ENCODE data around the gene FBXL7. TPM values are rescaled to one million over a fixed set of nuclear protein-coding genes. Genes with fewer than 3 reads are reported as not detected.

Gene FBXL7
- total and polyA plus RNA-seq, 9 of the 15 experiments (the other 6 are each of a cell fraction or from before 2014, with no cell fraction given) = 0.04 to 0.08 TPM; not detected in 7

DNA sequence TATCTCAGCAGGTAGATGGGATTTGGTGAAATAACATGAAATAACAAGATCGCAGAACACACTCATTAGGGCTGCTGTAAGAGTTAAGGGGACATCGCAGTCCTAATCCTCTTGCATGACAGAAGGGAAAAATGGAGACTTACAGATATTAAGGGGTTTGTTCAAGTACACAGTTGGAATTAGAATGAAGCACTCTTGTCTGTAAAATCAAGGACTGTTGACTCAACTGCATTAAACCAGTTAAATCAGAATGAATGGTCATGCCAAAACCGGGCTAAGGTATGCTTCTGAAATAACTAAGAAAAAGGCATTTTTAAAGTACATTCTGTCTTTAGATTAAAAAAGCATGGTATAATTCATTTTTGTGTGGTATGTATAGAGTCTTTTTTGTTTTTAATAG lies 95.9 kb downstream of the FBXL7 start:
- no TSS peak for BruUV-seq (replicated peaks)

More for the DNA sequence above, 95.9 kb downstream of the FBXL7 start:
- WGBS (ENCODE audit: insufficient coverage, low coverage, missing lambda C conversion rate) = 0% methylated on average over 3 of the region's 3 CpGs
- ATAC-seq (no peak), FAIRE-seq (no peak), DNase-seq (ENCODE audit: extremely low read depth in 1 of 4, low spot score in 3 of 4) (no peak)
- H4K20me1 ChIP-seq (replicated peaks; ENCODE audit: control insufficient read depth, insufficient read depth, low read length) = no peaks in the 10 kb centered on the region
- H3K9ac ChIP-seq (ENCODE audit: insufficient read depth in 1 of 2, low read depth in 2 of 2, low read length in 2 of 2) = no peak overlapping the region
- TF ChIP-seq ZNF23 (CRISPR knock-in tag; IDR thresholded peaks at IDR 0.05) = no peak
- TF ChIP-seq PRMT5 (CRISPR knock-in tag; IDR thresholded peaks at IDR 0.05) = no peak
- no peak for TF ChIP-seq ZNF124 (CRISPR knock-in tag; IDR thresholded peaks at IDR 0.05)
- no peak for TF ChIP-seq RBFOX2 (IDR thresholded peaks at IDR 0.05; ENCODE audit: low read depth, low read length)
- no peak for TF ChIP-seq BCL6 (CRISPR knock-in tag; IDR thresholded peaks at IDR 0.05)
- no peak for TF ChIP-seq ARID4B (CRISPR knock-in tag; IDR thresholded peaks at IDR 0.05)
- TF ChIP-seq ZNF785 (CRISPR knock-in tag; IDR thresholded peaks at IDR 0.05) = no peak
- no peak for TF ChIP-seq MAFF (IDR thresholded peaks at IDR 0.05; ENCODE audit: low read length)
- TF ChIP-seq CTBP1 (IDR thresholded peaks at IDR 0.05; ENCODE audit: borderline replicate concordance) = no peak
- TF ChIP-seq ZNF764 (CRISPR knock-in tag; IDR thresholded peaks at IDR 0.05; ENCODE audit: low read depth) = no peak
- no peak for TF ChIP-seq FOXM1 (IDR thresholded peaks at IDR 0.05; ENCODE audit: low read depth)
- TF ChIP-seq FOXM1 (CRISPR knock-in tag; IDR thresholded peaks at IDR 0.05; ENCODE audit: low read depth) = no peak
- no peak for TF ChIP-seq ZC3H11A (IDR thresholded peaks at IDR 0.05; ENCODE audit: low read depth, low read length)
- no peak for TF ChIP-seq MAFG (tag; conservative IDR thresholded peaks at IDR 0.05)
- TF ChIP-seq ARHGAP35 (IDR thresholded peaks at IDR 0.05; ENCODE audit: partially characterized antibody) = no peak
- TF ChIP-seq SMC3 (conservative IDR thresholded peaks at IDR 0.05; ENCODE audit: insufficient read depth, low read depth, low read length) = no peak
- TF ChIP-seq IRF2 (CRISPR knock-in tag; IDR thresholded peaks at IDR 0.05) = no peak
- no peak for TF ChIP-seq ZNF699 (CRISPR knock-in tag; IDR thresholded peaks at IDR 0.05; ENCODE audit: insufficient replicate concordance)
- no peak for TF ChIP-seq RBM17 (IDR thresholded peaks at IDR 0.05; ENCODE audit: borderline replicate concordance, low read depth, low read length)
- no peak for TF ChIP-seq NFATC3 (IDR thresholded peaks at IDR 0.05)
- TF ChIP-seq RAD21 (CRISPR knock-in tag; conservative IDR thresholded peaks at IDR 0.05 in 1 of 2, IDR thresholded peaks at IDR 0.05 in 1 of 2) = no peak
- intact Hi-C loops (cut with micrococcal nuclease) = no loop called here
- no peak overlapping the region for H3K4me2 ChIP-seq (ENCODE audit: insufficient read depth, low read length)
- H3K27me3 ChIP-seq (ENCODE audit: control insufficient read depth in 2 of 2, insufficient read depth in 2 of 2, low read length in 2 of 2) = no peaks in the 10 kb centered on the region
- no peaks in the 10 kb centered on the region for H3K79me2 ChIP-seq (ENCODE audit: control insufficient read depth, insufficient read depth, low read length)
- H3K9me1 ChIP-seq (ENCODE audit: control insufficient read depth, insufficient read depth, low read length) = no peaks in the 10 kb centered on the region
- no peaks in the 10 kb centered on the region for H3K4me1 ChIP-seq (replicated peaks in 1 of 2; ENCODE audit: control insufficient read depth in 2 of 2, insufficient read depth in 2 of 2, low read length in 2 of 2)
- in situ Hi-C loops (cut with MboI) = no loop called here
- CTCF ChIA-PET (ENCODE audit: low intra/inter-chr PET ratio) = no interaction called here
- no peaks in the 10 kb centered on the region; the same call in 1 of the 2 replicates for H3K9me3 ChIP-seq (replicated peaks; ENCODE audit: control insufficient read depth, insufficient read depth, low read depth, low read length)
- no peaks in the 10 kb centered on the region for H3K36me3 ChIP-seq (ENCODE audit: control insufficient read depth, insufficient read depth, low read length)
- H2AFZ ChIP-seq (ENCODE audit: low read depth, low read length) = no peak overlapping the region
- no peak overlapping the region for H3K4me3 ChIP-seq
- POLR2A ChIA-PET = no interaction called here
- H3K27ac ChIP-seq (ENCODE audit: extremely low read depth, low read depth, low read length) = no peak overlapping the region

Data from K562 (cell line).